ENCODE measurements around the gene RNF157. TPM values are rescaled to one million over a fixed set of nuclear protein-coding genes. Genes with fewer than 3 reads are reported as not detected.

The RNF157 gene
- total and polyA plus RNA-seq, 9 donors, result 1.3 to 4.3 (median 2.5) TPM

DNA sequence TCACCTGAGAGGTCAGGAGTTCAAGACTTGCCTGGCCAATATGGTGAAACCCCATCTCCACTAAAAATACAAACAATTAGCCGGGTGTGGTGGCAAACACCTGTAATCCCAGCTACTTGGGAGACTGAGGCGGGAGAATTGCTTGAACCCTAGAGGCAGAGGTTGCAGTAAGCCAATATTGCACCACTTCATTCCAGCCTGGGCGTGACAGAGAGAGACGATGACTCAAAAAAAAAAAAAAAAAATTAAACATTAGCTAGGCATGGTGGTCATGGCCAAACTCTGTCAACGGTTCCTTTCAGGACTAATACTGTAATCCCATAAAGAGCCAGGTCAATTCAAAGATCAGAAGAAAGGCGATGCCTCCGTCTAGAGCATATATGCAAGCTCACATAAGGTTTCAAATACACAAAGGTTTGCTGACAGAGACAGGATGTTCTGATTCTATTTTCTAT is 2.4 kb downstream of the RNF157 start:
- WGBS, 3 donors, result 91 to 93% (median 93%) methylated on average over 7 of the region's 7 CpGs
- no peak overlapping the region for H3K4me3 ChIP-seq
- H3K27ac ChIP-seq, result no peak overlapping the region
- TF ChIP-seq, protein P1, sequence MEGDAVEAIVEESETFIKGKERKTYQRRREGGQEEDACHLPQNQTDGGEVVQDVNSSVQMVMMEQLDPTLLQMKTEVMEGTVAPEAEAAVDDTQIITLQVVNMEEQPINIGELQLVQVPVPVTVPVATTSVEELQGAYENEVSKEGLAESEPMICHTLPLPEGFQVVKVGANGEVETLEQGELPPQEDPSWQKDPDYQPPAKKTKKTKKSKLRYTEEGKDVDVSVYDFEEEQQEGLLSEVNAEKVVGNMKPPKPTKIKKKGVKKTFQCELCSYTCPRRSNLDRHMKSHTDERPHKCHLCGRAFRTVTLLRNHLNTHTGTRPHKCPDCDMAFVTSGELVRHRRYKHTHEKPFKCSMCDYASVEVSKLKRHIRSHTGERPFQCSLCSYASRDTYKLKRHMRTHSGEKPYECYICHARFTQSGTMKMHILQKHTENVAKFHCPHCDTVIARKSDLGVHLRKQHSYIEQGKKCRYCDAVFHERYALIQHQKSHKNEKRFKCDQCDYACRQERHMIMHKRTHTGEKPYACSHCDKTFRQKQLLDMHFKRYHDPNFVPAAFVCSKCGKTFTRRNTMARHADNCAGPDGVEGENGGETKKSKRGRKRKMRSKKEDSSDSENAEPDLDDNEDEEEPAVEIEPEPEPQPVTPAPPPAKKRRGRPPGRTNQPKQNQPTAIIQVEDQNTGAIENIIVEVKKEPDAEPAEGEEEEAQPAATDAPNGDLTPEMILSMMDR (IDR thresholded peaks at IDR 0.05), result no peak
- TF ChIP-seq POLR2A (IDR thresholded peaks at IDR 0.05), result no peak
- no peak for TF ChIP-seq EP300 (IDR thresholded peaks at IDR 0.05)
- H3K27me3 ChIP-seq, result no peaks in the 10 kb centered on the region
- no peak for DNase-seq
- H3K4me1 ChIP-seq (ENCODE audit: insufficient read depth), result no peaks in the 10 kb centered on the region
- H3K9me3 ChIP-seq, result no peaks in the 10 kb centered on the region
- intact Hi-C loops (cut with DNase I), result no loop called here
- no peaks in the 10 kb centered on the region for H3K36me3 ChIP-seq

DNA sequence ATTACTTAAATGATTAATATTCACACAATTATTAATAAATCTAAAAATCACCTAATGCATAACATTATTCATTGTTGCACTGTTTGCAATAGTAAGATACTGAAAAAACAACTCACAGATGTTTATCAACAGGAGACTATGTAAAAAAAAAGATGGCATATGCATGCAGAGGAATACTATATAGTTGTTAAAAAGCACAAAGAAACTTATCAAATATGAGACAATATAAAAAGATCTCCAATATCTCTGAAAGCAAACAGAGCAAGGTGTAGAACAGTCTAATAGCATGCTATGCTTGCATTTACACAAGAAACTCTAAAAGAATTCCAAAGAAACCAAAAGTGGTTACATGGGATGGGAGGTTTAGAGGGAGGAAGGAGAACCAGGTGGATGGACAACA is 3.7 kb downstream of the RNF157 start:
- H3K4me1 ChIP-seq (ENCODE audit: insufficient read depth), result no peaks in the 10 kb centered on the region
- no peak overlapping the region for H3K27ac ChIP-seq
- H3K27me3 ChIP-seq, result no peaks in the 10 kb centered on the region
- intact Hi-C loops (cut with DNase I), result no loop called here
- H3K36me3 ChIP-seq, result no peaks in the 10 kb centered on the region
- DNase-seq, result no peak
- H3K4me3 ChIP-seq, result no peak overlapping the region
- no peaks in the 10 kb centered on the region for H3K9me3 ChIP-seq
- TF ChIP-seq EP300 (IDR thresholded peaks at IDR 0.05) (no peak), POLR2A (IDR thresholded peaks at IDR 0.05) (no peak)
- TF ChIP-seq, protein P1 (IDR thresholded peaks at IDR 0.05), result no peak

DNA sequence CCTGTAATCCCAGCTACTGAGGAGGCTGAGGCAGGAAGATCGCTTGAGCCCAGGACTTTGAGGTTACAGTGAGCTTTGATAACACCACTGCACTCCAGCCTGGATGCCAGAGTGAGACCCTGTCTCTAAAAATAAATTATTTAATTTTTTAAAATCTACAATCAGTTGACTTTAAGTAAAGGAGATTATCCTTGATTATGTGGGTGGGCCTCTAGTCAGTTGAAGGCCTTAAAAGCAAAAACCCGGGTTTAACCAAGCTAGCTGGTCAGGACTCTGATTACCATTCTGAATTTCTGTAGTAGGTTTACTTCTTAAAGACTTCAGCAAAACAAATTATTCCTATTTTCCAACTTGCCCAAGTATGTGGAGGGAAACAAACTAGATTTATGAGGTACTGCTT is 4.4 kb downstream of the RNF157 start:
- H3K27me3 ChIP-seq, result no peaks in the 10 kb centered on the region
- H3K36me3 ChIP-seq, result no peaks in the 10 kb centered on the region
- H3K4me1 ChIP-seq (ENCODE audit: insufficient read depth), result no peaks in the 10 kb centered on the region
- WGBS, 3 donors, result 91 to 97% (median 94%) methylated on average over 2 of the region's 2 CpGs
- DNase-seq, result no peak
- intact Hi-C loops (cut with DNase I), result no loop called here
- no peak overlapping the region for H3K27ac ChIP-seq
- no peak overlapping the region for H3K4me3 ChIP-seq
- TF ChIP-seq EP300 (IDR thresholded peaks at IDR 0.05) (no peak), POLR2A (IDR thresholded peaks at IDR 0.05) (no peak)
- TF ChIP-seq, protein P1 (IDR thresholded peaks at IDR 0.05), result no peak
- no peaks in the 10 kb centered on the region for H3K9me3 ChIP-seq

DNA sequence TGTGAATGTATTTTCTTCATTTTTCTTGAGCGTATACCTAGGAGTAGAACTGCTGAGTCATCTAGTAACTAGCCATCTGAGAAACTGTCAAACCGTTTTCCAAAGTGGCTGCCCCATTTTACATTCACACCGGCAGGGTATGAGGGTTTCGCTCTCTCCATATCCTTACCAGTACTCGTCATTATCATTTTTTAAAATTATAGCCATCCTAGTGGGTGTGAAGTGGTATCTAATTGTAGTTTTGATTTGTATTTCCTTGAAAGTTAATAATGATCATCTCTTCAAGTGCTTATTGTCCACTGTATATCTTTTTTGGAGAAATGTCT is 6.0 kb downstream of the RNF157 start:
- Histone ChIP-seq H3K27ac (no peak overlapping the region), H3K4me1 (ENCODE audit: insufficient read depth) (no peaks in the 10 kb centered on the region), H3K4me3 (no peak overlapping the region), H3K9me3 (no peaks in the 10 kb centered on the region), H3K27me3 (no peaks in the 10 kb centered on the region), H3K36me3 (no peaks in the 10 kb centered on the region)
- DNase-seq, result no peak
- no peak for TF ChIP-seq EP300 (IDR thresholded peaks at IDR 0.05)
- TF ChIP-seq, protein P1 (IDR thresholded peaks at IDR 0.05), result no peak
- 84 to 87% (median 85%) methylated on average over 5 of the region's 5 CpGs for WGBS, 3 donors
- intact Hi-C loops (cut with DNase I), result no loop called here

All from ovary (tissue), 9 donors.